ENCODE results near the gene NALCN.

DNA sequence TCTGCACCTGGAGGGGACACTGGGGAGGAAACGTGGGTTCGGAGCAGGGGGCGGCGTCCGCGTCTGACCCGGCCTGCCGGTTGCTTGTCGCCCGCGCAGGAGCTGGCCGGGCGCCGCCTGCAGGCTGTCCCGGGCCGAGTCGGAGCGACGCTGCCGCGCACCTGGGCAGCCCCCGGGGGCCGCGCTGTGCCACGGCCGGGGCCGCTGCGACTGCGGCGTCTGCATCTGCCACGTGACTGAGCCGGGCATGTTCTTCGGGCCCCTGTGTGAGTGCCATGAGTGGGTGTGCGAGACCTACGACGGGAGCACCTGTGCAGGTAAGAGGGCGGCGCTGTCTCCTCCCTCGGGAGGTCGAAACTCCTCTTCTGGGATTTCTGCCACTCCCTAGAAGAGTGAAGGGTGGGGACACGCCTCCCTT, 37.5 kb upstream of the NALCN start:
- TF ChIP-seq, protein P1, sequence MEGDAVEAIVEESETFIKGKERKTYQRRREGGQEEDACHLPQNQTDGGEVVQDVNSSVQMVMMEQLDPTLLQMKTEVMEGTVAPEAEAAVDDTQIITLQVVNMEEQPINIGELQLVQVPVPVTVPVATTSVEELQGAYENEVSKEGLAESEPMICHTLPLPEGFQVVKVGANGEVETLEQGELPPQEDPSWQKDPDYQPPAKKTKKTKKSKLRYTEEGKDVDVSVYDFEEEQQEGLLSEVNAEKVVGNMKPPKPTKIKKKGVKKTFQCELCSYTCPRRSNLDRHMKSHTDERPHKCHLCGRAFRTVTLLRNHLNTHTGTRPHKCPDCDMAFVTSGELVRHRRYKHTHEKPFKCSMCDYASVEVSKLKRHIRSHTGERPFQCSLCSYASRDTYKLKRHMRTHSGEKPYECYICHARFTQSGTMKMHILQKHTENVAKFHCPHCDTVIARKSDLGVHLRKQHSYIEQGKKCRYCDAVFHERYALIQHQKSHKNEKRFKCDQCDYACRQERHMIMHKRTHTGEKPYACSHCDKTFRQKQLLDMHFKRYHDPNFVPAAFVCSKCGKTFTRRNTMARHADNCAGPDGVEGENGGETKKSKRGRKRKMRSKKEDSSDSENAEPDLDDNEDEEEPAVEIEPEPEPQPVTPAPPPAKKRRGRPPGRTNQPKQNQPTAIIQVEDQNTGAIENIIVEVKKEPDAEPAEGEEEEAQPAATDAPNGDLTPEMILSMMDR (IDR thresholded peaks at IDR 0.05; ENCODE audit: insufficient read depth, low read depth, low read length), result no peak
- no peak for TF ChIP-seq EZH2 (IDR thresholded peaks at IDR 0.05; ENCODE audit: insufficient read depth, low read length)

Data from astrocyte (in vitro differentiated cells and primary cell).